Stimulated activated CD4-positive, alpha-beta T cell treated with anti-CD3 and anti-CD28 coated beads, Interleukin-12 subunit alpha, Interleukin-12 subunit beta, amount 100 ng/mL, for 48 hours (primary cell): ENCODE measurements around the gene ZFHX2.
"Not testable (repeated sequence)": the region's sequence is repeated elsewhere in the genome, so short reads cannot be mapped to it uniquely, and the experiment has no call there.

Source experiments
- DNase-seq, 3 donors: peaks; one replicate each; pipeline ENCODE4 v3.0.0-alpha.2; 2020; ENCODE audit warnings: low read depth in 2 of 3, low spot score in 1 of 3

ZFHX2 gene

GRCh38 chr14:23551266-23552028, at the start of gene ZFHX2:
ZFHX2 (minus strand) TSS chr14:23551765; CDS start chr14:23535325, 16,440 bp downstream.
- peak; percentile 64 to 78 (median 67) for DNase-seq

DNA sequence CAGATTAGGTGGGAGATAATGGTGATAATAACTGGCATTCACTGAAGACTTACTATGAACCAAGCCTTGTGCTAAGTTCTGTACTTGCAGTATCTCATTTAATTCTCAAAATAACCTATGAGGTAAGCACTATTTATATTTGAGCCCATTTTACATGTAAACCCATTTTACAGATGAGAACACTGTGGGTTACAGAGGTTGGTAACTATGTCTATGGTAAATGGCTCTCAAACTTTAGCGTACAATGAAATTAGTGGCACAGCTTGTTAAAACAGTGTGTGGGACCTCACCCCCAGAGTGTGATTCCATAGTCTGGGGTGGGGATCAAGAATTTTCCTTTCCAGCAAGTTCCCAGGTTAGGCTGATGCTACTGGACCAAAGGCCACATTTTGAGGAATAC, 49.2 kb upstream of the ZFHX2 start:
- DNase-seq: no peak

DNA sequence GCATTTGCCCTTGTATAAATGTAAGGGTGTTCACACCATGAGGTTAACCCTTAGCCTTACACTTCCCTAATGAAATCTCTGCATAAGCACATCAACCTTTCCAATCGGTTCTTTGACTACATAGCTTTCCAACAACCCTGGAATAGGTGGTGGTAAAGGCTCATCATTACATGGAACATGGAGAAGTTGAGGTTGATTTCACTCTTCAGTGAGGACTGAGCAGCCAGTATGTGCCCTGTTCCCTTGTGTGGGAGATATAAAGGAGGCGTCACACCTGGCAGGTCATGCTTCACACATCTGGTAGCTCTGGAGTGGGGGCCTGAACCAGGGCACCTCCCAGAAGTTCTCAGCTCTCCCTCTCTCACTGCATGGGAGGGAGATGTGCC, 48.8 kb upstream of the ZFHX2 start:
- DNase-seq: no peak

DNA sequence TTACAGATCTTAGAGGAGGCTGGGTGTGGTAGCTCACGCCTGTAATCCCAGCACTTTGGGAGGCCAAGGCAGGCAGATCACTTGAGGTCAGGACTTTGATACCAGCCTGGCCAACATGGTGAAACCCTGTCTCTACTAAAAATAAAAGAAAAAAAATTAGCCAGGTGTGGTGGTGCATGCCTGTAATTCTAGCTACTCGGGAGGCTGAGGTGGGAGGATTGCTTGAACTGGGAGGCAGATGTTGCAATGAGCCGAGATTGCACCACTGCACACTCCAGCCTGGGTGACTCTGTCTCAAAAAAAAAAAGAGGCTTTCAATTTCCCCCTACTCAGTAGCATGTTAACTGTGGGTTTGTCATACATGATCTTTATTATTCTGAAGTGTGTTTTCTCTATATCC, 42.6 kb upstream of the ZFHX2 start:
- DNase-seq: not testable (repeated sequence)

GRCh38 chr14:23590198-23590597, 38.6 kb upstream of the ZFHX2 start:
- DNase-seq: no peak

- no peak for DNase-seq
These were observed 38.0 kb upstream of the ZFHX2 start for GRCh38 chr14:23589606-23590005.

DNA sequence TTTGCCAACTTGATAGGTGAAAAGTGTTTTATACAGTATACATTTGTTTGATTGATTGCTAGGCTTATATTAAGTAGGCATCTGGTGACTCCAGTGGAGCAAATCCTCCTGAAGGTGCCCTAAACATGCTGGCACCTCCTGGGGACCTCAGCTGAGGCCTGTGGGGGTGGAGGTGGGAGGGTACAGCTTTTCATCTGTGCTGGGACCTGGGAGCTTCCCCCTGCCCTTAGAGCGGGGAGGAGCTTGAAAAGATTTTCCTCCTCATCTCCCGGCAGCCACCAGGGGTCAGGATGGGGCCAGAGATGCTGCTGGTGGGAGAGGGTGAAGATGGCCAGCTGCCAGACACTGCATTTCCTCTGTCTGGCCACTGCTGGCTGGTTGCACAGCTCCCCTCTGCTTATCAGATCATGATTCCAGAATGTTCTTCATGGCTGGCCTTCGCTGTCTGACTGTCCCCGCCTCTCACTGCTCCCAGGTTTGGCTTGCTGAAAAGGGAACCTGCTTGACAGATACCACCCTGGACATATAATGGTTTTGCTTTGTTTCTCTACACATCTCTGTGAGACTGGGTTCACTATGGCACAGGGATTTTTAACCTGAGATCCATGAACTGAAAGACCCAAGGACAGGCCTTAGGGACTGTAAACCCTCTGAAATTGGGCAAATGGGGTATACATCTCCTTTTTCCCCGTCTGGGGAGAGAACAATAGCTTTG, 37.5 kb upstream of the ZFHX2 start:
- DNase-seq: peak; percentile 75 to 80 (median 77)

DNA sequence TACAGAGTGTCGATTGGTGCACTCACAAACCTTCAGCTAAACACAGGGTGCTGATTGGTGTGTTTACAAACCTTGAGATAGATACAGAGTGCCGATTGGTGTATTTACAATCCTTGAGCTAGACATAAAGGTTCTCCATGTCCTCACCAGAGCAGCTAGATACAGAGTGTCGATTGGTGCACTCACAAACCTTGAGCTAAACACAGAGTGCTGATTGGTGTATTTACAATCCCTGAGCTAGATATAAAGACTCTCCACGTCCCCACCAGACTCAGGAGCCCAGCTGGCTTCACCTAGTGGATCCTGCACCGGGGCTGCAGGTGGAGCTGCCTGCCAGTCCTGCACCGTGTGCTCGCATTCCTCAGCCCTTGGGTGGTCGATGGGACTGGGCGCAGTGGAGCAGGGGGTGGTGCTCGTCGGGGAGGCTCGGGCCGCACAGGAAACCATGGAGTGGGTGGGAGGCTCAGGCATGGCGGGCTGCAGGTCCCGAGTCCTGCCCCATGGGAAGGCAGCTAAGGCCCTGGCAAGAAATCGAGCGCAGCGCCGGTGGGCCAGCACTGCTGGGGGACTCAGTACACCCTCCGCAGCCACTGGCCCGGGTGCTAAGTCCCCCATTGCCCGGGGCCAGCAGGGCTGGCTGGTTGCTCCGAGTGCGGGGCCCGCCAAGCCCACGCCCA, 33.1 kb upstream of the ZFHX2 start:
- not testable (repeated sequence) for DNase-seq

- not testable (repeated sequence) for DNase-seq
These were observed 32.4 kb upstream of the ZFHX2 start for GRCh38 chr14:23583761-23584526.

DNA sequence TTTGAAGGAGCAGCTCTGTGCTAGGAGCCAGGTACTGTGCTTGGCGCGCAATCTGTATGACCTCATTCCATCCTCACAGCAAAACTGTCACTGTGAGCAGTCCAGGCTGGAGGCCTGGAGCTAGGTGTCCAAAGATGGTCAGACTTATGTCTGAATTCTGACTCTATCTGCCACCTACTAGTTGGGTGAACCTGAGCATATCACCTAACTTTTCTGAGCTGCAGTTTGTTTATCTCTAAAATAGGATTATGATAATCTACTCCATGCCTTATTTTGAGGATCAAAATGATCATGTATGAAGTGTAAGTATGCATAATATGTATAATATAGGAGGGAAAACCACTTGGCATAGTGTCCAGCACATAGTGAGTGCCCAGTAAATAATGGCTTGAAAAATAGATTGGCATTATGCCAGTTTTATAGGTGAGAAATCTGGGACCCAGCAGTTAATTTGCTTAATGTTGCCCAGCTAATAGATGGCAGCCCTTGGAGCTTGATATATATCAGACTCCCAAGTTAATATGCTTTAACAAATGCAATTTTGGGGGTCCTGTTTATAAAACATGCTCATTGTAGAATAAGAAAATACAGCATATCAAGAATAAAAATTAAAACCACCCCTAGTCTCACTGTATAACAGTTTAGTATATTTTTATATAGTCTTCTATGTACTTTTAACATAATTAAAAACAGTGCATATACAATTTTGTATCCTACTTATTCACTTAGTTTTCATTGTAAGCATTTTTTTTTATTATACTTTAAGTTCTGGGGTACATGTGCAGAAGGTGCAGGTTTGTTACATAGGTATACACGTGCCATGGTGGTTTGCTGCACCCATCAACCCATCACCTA, 31.6 kb upstream of the ZFHX2 start:
- DNase-seq: no peak

DNA sequence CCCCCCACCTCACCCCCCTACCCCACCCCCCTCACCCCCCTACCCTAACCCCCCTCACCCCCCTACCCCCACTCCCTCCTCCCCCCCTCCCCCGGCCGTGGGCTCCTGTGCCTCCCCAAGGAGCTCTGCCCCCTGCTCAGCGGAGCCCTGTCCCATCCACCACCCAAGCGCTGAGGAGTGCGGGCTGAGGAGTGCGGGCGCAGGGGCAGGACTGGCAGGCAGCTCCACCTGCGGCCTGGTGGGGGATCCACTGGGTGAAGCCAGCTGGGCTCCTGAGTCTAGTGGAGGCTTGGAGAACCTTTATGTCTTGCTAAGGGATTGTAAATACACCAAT, 29.4 kb upstream of the ZFHX2 start:
- no peak for DNase-seq

GRCh38 chr14:23580152-23580926, 28.8 kb upstream of the ZFHX2 start:
- no peak for DNase-seq

DNA sequence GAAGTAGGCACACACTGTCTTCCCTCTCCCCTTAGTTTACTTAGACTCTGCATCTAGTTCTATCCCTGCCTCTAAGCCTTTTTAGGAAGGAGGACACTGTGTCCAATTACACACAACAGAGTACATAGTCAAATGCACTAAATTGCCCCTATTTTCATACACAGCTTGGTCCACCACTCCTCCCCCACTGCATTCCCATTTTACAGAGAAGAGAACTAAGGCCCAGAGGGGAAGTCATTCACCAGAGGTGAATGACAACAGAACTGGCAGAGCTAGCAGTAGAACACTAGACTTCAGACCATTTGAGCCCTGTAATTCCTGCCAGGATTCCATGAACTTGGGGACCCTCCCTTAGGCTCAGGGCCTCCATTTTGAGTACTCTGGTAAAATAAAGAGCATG, 28.2 kb upstream of the ZFHX2 start:
- no peak for DNase-seq

DNA sequence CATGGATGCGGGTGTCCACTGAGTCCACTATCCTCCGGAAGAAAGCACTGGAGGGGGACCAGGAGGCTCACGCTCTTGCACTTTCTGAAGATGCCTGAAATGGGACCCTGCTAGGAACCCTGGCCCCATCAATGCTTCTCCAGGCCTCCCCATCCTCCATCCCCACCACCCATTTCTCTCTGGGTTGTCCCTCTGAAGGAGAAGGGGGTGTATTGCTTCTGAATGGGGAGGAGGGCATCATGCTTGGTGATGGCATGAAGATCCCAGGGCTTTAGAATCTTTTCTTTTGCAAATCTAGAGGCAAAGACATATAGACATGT, 27.7 kb upstream of the ZFHX2 start:
- DNase-seq: no peak

GRCh38 chr14:23578560-23579310, 27.2 kb upstream of the ZFHX2 start, which contains the start of gene JPH4:
JPH4 (minus strand) TSS chr14:23578790; CDS start chr14:23577453, 1,337 bp downstream.
- no peak for DNase-seq

- DNase-seq: no peak
These were observed 26.3 kb upstream of the ZFHX2 start for GRCh38 chr14:23577710-23578392.

- no peak for DNase-seq
These were observed 25.6 kb upstream of the ZFHX2 start for GRCh38 chr14:23577004-23577681.
